ENCODE measurements around the gene MTHFD2L. TPM values are rescaled to one million over a fixed set of nuclear protein-coding genes. Genes with fewer than 3 reads are reported as not detected.

The MTHFD2L gene
- total RNA-seq, 1 donor from 2014 or later: 13.6 TPM

GRCh38 chr4:74117024-74117534 is 40.8 kb upstream of the MTHFD2L start:
- H3K4me1 Mint-ChIP-seq (ENCODE audit: unreplicated experiment): peaks cover 19% of the 10 kb centered on the region
- H3K27me3 Mint-ChIP-seq (ENCODE audit: unreplicated experiment): peaks cover 6% of the 10 kb centered on the region
- H3K4me3 Mint-ChIP-seq (ENCODE audit: unreplicated experiment): no peak overlapping the region
- H3K36me3 Mint-ChIP-seq (ENCODE audit: low read depth, unreplicated experiment): no peaks in the 10 kb centered on the region
- H3K9me3 Mint-ChIP-seq (ENCODE audit: unreplicated experiment): no peaks in the 10 kb centered on the region
- DNase-seq (ENCODE audit: low spot score): no peak
- no peak for TF ChIP-seq CTCF (IDR thresholded peaks at IDR 0.05; ENCODE audit: unreplicated experiment)
- peak overlapping the region; percentile 98 for H3K27ac Mint-ChIP-seq (ENCODE audit: unreplicated experiment)

- H3K9me3 Mint-ChIP-seq (ENCODE audit: unreplicated experiment): no peaks in the 10 kb centered on the region
- DNase-seq (ENCODE audit: low spot score): no peak
- H3K36me3 Mint-ChIP-seq (ENCODE audit: low read depth, unreplicated experiment): no peaks in the 10 kb centered on the region
- peaks cover 6% of the 10 kb centered on the region for H3K27me3 Mint-ChIP-seq (ENCODE audit: unreplicated experiment)
- no peak for TF ChIP-seq CTCF (IDR thresholded peaks at IDR 0.05; ENCODE audit: unreplicated experiment)
- H3K27ac Mint-ChIP-seq (ENCODE audit: unreplicated experiment): no peak overlapping the region
- peaks cover 19% of the 10 kb centered on the region for H3K4me1 Mint-ChIP-seq (ENCODE audit: unreplicated experiment)
- H3K4me3 Mint-ChIP-seq (ENCODE audit: unreplicated experiment): no peak overlapping the region
Measured at GRCh38 chr4:74118600-74119338, 39.1 kb upstream of the MTHFD2L start.

- DNase-seq (ENCODE audit: low spot score): no peak
- Mint-ChIP-seq H3K4me1 (ENCODE audit: unreplicated experiment) (peaks cover 19% of the 10 kb centered on the region), H3K9me3 (ENCODE audit: unreplicated experiment) (no peaks in the 10 kb centered on the region), H3K36me3 (ENCODE audit: low read depth, unreplicated experiment) (no peaks in the 10 kb centered on the region), H3K4me3 (ENCODE audit: unreplicated experiment) (no peak overlapping the region), H3K27ac (ENCODE audit: unreplicated experiment) (no peak overlapping the region), H3K27me3 (ENCODE audit: unreplicated experiment) (peaks cover 6% of the 10 kb centered on the region)
- no peak for TF ChIP-seq CTCF (IDR thresholded peaks at IDR 0.05; ENCODE audit: unreplicated experiment)
Measured at GRCh38 chr4:74120086-74120485, 37.8 kb upstream of the MTHFD2L start.

GRCh38 chr4:74121643-74122579 is 36.0 kb upstream of the MTHFD2L start:
- Mint-ChIP-seq H3K4me1 (ENCODE audit: unreplicated experiment) (peaks cover 11% of the 10 kb centered on the region), H3K9me3 (ENCODE audit: unreplicated experiment) (no peaks in the 10 kb centered on the region), H3K27me3 (ENCODE audit: unreplicated experiment) (peaks cover 4% of the 10 kb centered on the region), H3K4me3 (ENCODE audit: unreplicated experiment) (no peak overlapping the region), H3K36me3 (ENCODE audit: low read depth, unreplicated experiment) (no peaks in the 10 kb centered on the region), H3K27ac (ENCODE audit: unreplicated experiment) (no peak overlapping the region)
- TF ChIP-seq CTCF (IDR thresholded peaks at IDR 0.05; ENCODE audit: unreplicated experiment): no peak
- no peak for DNase-seq (ENCODE audit: low spot score)

All from endothelial cell (in vitro differentiated cells).